Measurements from ENCODE around the gene OLFML1. TPM values are rescaled to one million over a fixed set of nuclear protein-coding genes. Genes with fewer than 3 reads are reported as not detected.
A peak's percentile ranks its signal among the peaks of the same experiment; 100 is the strongest.

Gene OLFML1
- total and polyA plus RNA-seq, 7 donors: 0.81 to 7.2 (median 1.2) TPM

DNA sequence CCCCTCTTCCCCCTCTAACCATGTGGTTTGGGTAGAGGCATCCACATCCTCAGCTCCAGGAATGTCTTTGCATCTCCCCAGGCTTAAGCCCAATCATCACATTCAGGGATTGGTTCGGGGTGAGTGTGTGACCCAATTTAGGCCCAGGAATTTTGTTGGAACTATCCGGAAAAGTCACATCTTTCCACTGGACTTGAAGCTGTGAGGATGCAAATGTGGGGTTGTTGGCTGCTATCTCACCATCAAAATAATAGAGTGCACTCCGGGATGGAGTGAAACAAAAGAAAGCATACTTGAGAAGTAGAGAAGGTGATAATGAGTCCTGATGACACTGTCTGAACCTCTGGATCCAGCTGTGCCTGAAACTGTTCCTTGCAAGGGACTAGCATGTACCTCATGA is 33.8 kb upstream of the OLFML1 start:
- no peak overlapping the region for H3K4me3 ChIP-seq
- ATAC-seq (no peak), DNase-seq (no peak)
- no peaks in the 10 kb centered on the region for H3K4me1 ChIP-seq
- WGBS, 3 donors: 73 to 86% (median 83%) methylated on average over 3 of the region's 3 CpGs
- H3K36me3 ChIP-seq (ENCODE audit: insufficient read depth in 1 of 2, low read depth in 1 of 2): no peaks in the 10 kb centered on the region
- no peak for TF ChIP-seq CTCF (IDR thresholded peaks at IDR 0.05)
- no peaks in the 10 kb centered on the region for H3K27me3 ChIP-seq (ENCODE audit: insufficient read depth in 3 of 3, low read length in 2 of 3)
- intact Hi-C loops (cut with DNase I): loop anchor here in 1 of 2 donors (10.0 kb wide), 1 partner anchor 223 kb away; the partner anchor contains the start of gene CYB5R2
- H3K9me3 ChIP-seq: no peaks in the 10 kb centered on the region
- H3K27ac ChIP-seq: no peak overlapping the region

- 88 to 92% (median 91%) methylated on average over 1 of the region's 1 CpG for WGBS, 3 donors
- no peaks in the 10 kb centered on the region for H3K36me3 ChIP-seq (ENCODE audit: insufficient read depth in 1 of 2, low read depth in 1 of 2)
- H3K9me3 ChIP-seq: no peaks in the 10 kb centered on the region
- ATAC-seq: no peak
- H3K4me3 ChIP-seq: no peak overlapping the region
- TF ChIP-seq CTCF (IDR thresholded peaks at IDR 0.05): no peak
- H3K27me3 ChIP-seq (ENCODE audit: insufficient read depth in 3 of 3, low read length in 2 of 3): no peaks in the 10 kb centered on the region
- no peaks in the 10 kb centered on the region for H3K4me1 ChIP-seq
- H3K27ac ChIP-seq: no peak overlapping the region
- DNase-seq: no peak
- intact Hi-C loops (cut with DNase I): loop anchor here in 1 of 2 donors (10.0 kb wide), 1 partner anchor 223 kb away; the partner anchor contains the start of gene CYB5R2
Measured at GRCh38 chr11:7451952-7452494, 33.3 kb upstream of the OLFML1 start.

- DNase-seq: no peak
- no peaks in the 10 kb centered on the region for H3K4me1 ChIP-seq
- ATAC-seq: no peak
- intact Hi-C loops (cut with DNase I): loop anchor here in 1 of 2 donors (10.0 kb wide), 1 partner anchor 220 kb away; the partner anchor contains the start of gene CYB5R2
- no peaks in the 10 kb centered on the region for H3K9me3 ChIP-seq
- no peak overlapping the region for H3K4me3 ChIP-seq
- TF ChIP-seq CTCF (IDR thresholded peaks at IDR 0.05): no peak
- 75 to 82% (median 77%) methylated on average over 2 of the region's 2 CpGs for WGBS, 3 donors
- H3K36me3 ChIP-seq (ENCODE audit: insufficient read depth in 1 of 2, low read depth in 1 of 2): peaks cover 0 to 5% of the 10 kb centered on the region in 2 donors
- no peaks in the 10 kb centered on the region for H3K27me3 ChIP-seq (ENCODE audit: insufficient read depth in 3 of 3, low read length in 2 of 3)
- no peak overlapping the region for H3K27ac ChIP-seq
Measured at GRCh38 chr11:7454854-7455253, 30.5 kb upstream of the OLFML1 start.

DNA sequence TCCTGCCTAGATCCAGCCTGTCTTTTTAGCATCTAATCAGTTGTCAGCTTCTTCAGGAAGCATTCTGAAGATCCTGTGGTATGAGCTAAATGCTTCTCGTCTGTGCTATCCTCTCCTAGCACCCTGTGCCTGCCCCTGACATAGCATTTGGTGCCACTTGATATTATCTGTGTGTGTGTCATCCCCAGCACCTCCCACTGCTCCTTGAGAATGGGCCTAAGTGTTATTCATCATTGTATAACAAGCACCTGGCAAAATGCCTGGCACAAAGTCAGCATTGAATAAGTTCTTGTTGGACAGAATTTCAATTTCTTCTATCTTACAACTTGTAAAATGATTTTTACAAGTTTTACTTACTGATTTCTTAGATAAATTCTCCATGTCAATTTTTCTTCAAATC is 28.1 kb upstream of the OLFML1 start:
- Histone ChIP-seq H3K4me1 (no peaks in the 10 kb centered on the region), H3K36me3 (ENCODE audit: insufficient read depth in 1 of 2, low read depth in 1 of 2) (peaks cover 0 to 5% of the 10 kb centered on the region in 2 donors), H3K9me3 (no peaks in the 10 kb centered on the region), H3K4me3 (no peak overlapping the region), H3K27me3 (ENCODE audit: insufficient read depth in 3 of 3, low read length in 2 of 3) (no peaks in the 10 kb centered on the region), H3K27ac (no peak overlapping the region)
- WGBS, 3 donors: 66 to 78% (median 68%) methylated on average over 1 of the region's 1 CpG
- intact Hi-C loops (cut with DNase I): loop anchor here in 1 of 2 donors (10.0 kb wide), 1 partner anchor 218 kb away; the partner anchor contains the start of gene CYB5R2
- TF ChIP-seq CTCF (IDR thresholded peaks at IDR 0.05): no peak
- ATAC-seq (peak in 1 of 4 donors; percentile 55), DNase-seq (no peak)

- no peaks in the 10 kb centered on the region for H3K9me3 ChIP-seq
- DNase-seq (no peak), ATAC-seq (no peak)
- peaks cover 0 to 6% of the 10 kb centered on the region in 2 donors for H3K36me3 ChIP-seq (ENCODE audit: insufficient read depth in 1 of 2, low read depth in 1 of 2)
- intact Hi-C loops (cut with DNase I): no loop called here
- no peaks in the 10 kb centered on the region for H3K4me1 ChIP-seq
- TF ChIP-seq CTCF (IDR thresholded peaks at IDR 0.05): no peak
- WGBS, 3 donors: 89 to 95% (median 92%) methylated on average over 1 of the region's 1 CpG
- H3K27ac ChIP-seq: no peak overlapping the region
- no peaks in the 10 kb centered on the region for H3K27me3 ChIP-seq (ENCODE audit: insufficient read depth in 3 of 3, low read length in 2 of 3)
- H3K4me3 ChIP-seq: no peak overlapping the region
Measured at GRCh38 chr11:7462706-7463105, 22.6 kb upstream of the OLFML1 start.

Data from psoas muscle (tissue), 8 donors.